ENCODE data around the gene HHAT.

DNA sequence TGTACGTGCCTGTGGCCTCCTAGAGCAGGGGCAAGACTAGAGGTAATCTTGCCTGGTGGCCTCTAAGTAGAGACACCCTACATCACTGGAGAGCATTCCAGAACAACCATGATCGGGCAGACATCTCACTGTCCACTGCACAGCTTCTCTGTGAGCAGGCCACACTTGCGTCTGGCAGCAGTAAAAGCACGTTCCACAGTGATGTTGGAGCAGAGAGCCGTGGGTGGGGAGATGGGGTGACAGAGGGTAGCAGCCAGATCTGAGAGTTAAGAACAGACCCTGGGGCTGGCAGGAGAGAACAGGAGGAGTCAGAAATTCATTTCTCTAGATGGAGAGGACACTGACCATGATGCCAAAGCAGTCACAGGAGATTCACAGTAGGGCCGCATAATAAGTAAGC lies 293.0 kb downstream of the HHAT start:
- TF ChIP-seq ELF4 (CRISPR knock-in tag; IDR thresholded peaks at IDR 0.05) (no peak), TARDBP (IDR thresholded peaks at IDR 0.05) (no peak), TEAD1 (CRISPR knock-in tag; IDR thresholded peaks at IDR 0.05) (no peak), MEF2D (tag; conservative IDR thresholded peaks at IDR 0.05; ENCODE audit: low read depth) (no peak), EZH2 (IDR thresholded peaks at IDR 0.05; ENCODE audit: borderline replicate concordance, low read depth, low read length) (no peak), MTA2 (IDR thresholded peaks at IDR 0.05; ENCODE audit: low read depth) (no peak), MYBL2 (IDR thresholded peaks at IDR 0.05; ENCODE audit: low read depth) (no peak), MYBL2 (CRISPR knock-in tag; IDR thresholded peaks at IDR 0.05; ENCODE audit: borderline replicate concordance) (no peak), NFATC3 (IDR thresholded peaks at IDR 0.05) (no peak), MXI1 (IDR thresholded peaks at IDR 0.05; ENCODE audit: low read depth, low read length) (no peak), POLR2A (conservative IDR thresholded peaks at IDR 0.05) (no peak), NR2F6 (CRISPR knock-in tag; IDR thresholded peaks at IDR 0.05) (no peak)
- TF ChIP-seq, protein P1, sequence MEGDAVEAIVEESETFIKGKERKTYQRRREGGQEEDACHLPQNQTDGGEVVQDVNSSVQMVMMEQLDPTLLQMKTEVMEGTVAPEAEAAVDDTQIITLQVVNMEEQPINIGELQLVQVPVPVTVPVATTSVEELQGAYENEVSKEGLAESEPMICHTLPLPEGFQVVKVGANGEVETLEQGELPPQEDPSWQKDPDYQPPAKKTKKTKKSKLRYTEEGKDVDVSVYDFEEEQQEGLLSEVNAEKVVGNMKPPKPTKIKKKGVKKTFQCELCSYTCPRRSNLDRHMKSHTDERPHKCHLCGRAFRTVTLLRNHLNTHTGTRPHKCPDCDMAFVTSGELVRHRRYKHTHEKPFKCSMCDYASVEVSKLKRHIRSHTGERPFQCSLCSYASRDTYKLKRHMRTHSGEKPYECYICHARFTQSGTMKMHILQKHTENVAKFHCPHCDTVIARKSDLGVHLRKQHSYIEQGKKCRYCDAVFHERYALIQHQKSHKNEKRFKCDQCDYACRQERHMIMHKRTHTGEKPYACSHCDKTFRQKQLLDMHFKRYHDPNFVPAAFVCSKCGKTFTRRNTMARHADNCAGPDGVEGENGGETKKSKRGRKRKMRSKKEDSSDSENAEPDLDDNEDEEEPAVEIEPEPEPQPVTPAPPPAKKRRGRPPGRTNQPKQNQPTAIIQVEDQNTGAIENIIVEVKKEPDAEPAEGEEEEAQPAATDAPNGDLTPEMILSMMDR (IDR thresholded peaks at IDR 0.05 in 2 of 3, conservative IDR thresholded peaks at IDR 0.05 in 1 of 3; ENCODE audit: insufficient read depth in 2 of 3, low read depth in 1 of 3, low read length in 3 of 3) = no peak
